Activated CD4-positive, CD25-positive, alpha-beta regulatory T cell (primary cell): Measurements from ENCODE around the gene OR11G2.
"Not testable (repeated sequence)": the region's sequence is repeated elsewhere in the genome, so short reads cannot be mapped to it uniquely, and the experiment has no call there.

Source experiments
- DNase-seq, 4 experiments: peaks; one replicate each; lab custom pipeline; 2025; lab: John Stamatoyannopoulos, UW

Gene OR11G2

GRCh38 chr14:20190596-20190995 is at the start of gene OR11G2:
TSS of gene OR11G2 (plus strand) at chr14:20190896. CDS start at chr14:20197438, 6,542 bp downstream.
- no peak for DNase-seq

GRCh38 chr14:20143911-20144310 is 46.8 kb upstream of the OR11G2 start:
- DNase-seq, result no peak

GRCh38 chr14:20144820-20145219 is 45.9 kb upstream of the OR11G2 start:
- no peak for DNase-seq

GRCh38 chr14:20164462-20164861 is 26.2 kb upstream of the OR11G2 start:
- no peak for DNase-seq

GRCh38 chr14:20167091-20167490 is 23.6 kb upstream of the OR11G2 start:
- no peak for DNase-seq

- DNase-seq, result not testable (repeated sequence)
Observed at GRCh38 chr14:20169852-20170251, 20.8 kb upstream of the OR11G2 start.

GRCh38 chr14:20174205-20174604 is 16.5 kb upstream of the OR11G2 start:
- DNase-seq, result not testable (repeated sequence)

GRCh38 chr14:20176330-20176729 is 14.4 kb upstream of the OR11G2 start:
- DNase-seq, result no peak

- DNase-seq, result no peak
Observed at GRCh38 chr14:20177433-20177974, 13.2 kb upstream of the OR11G2 start.

GRCh38 chr14:20179218-20179617 is 11.5 kb upstream of the OR11G2 start:
- no peak for DNase-seq

GRCh38 chr14:20179880-20180279 is 10.8 kb upstream of the OR11G2 start:
- DNase-seq, result no peak

GRCh38 chr14:20180486-20180885 is 10.2 kb upstream of the OR11G2 start:
- DNase-seq, result no peak

- no peak for DNase-seq
Observed at GRCh38 chr14:20184181-20184580, 6.5 kb upstream of the OR11G2 start.

- no peak for DNase-seq
Observed at GRCh38 chr14:20191396-20191795, 700 bp downstream of the OR11G2 start.

GRCh38 chr14:20194101-20194500 is 3.4 kb downstream of the OR11G2 start:
- DNase-seq, result no peak

- not testable (repeated sequence) for DNase-seq
Observed at GRCh38 chr14:20195170-20195569, 4.5 kb downstream of the OR11G2 start.

- no peak for DNase-seq
Observed at GRCh38 chr14:20195911-20196310, 5.2 kb downstream of the OR11G2 start.

GRCh38 chr14:20197459-20197858 is 6.8 kb downstream of the OR11G2 start:
- no peak for DNase-seq

- DNase-seq, result no peak
Observed at GRCh38 chr14:20198991-20199390, 8.3 kb downstream of the OR11G2 start.

- DNase-seq, result no peak
Observed at GRCh38 chr14:20204721-20205120, 14.0 kb downstream of the OR11G2 start.

- DNase-seq, result no peak
Observed at GRCh38 chr14:20209595-20209994, 18.9 kb downstream of the OR11G2 start.

- not testable (repeated sequence) for DNase-seq
Observed at GRCh38 chr14:20212406-20212805, 21.7 kb downstream of the OR11G2 start.

- DNase-seq, result no peak
Observed at GRCh38 chr14:20215196-20215595, 24.5 kb downstream of the OR11G2 start.

- DNase-seq, result no peak
Observed at GRCh38 chr14:20219033-20219432, 28.3 kb downstream of the OR11G2 start.

- DNase-seq, result no peak
Observed at GRCh38 chr14:20223410-20223809, 32.7 kb downstream of the OR11G2 start, which contains the start of gene OR11H6. TSS of gene OR11H6 (plus strand) at chr14:20223710. CDS start at chr14:20223710, 0 bp downstream.
